GM23338 (cell line): ENCODE data around the gene ASZ1. TPM values are rescaled to one million over a fixed set of nuclear protein-coding genes. Genes with fewer than 3 reads are reported as not detected.

Experiments used
- ATAC-seq: fragments of 200-7000 bp; cut with Tn5 transposase; 3 replicates; pipeline ENCODE4 v1.9.1; 2020
- DNase-seq: peaks from one replicate; pipeline ENCODE4 v3.0.0-alpha.2; 2015; ENCODE audit warnings: low spot score
- H2AFZ ChIP-seq: fragments of 200-600 bp; sonication (generic); 2 replicates; pipeline ENCODE4 v1.8.0; 2016; ENCODE audit warnings: antibody characterized with exemption, mild to moderate bottlenecking, moderate library complexity
- H3F3A ChIP-seq: fragments of 200-600 bp; sonication (generic); replicated peaks from 2 replicates; pipeline ENCODE4 v1.8.0; 2017; ENCODE audit warnings: antibody characterized with exemption, mixed run types, low read depth
- H3K27ac ChIP-seq: fragments of 200-600 bp; sonication (generic); 2 replicates; pipeline ENCODE4 v1.6.1; 2016; ENCODE audit warnings: low read depth
- H3K27me3 ChIP-seq: fragments of 200-600 bp; sonication (generic); 2 replicates; pipeline ENCODE4 v1.8.0; 2016; ENCODE audit warnings: mild to moderate bottlenecking, mixed run types, moderate library complexity; ENCODE audit not compliant: insufficient read depth
- H3K36me3 ChIP-seq: fragments of 200-600 bp; sonication (generic); 2 replicates; pipeline ENCODE4 v1.8.0; 2016; ENCODE audit warnings: mild to moderate bottlenecking; ENCODE audit not compliant: insufficient read depth
- H3K4me1 ChIP-seq: fragments of 200-600 bp; sonication (generic); 2 replicates; pipeline ENCODE4 v1.8.0; 2016; ENCODE audit warnings: mild to moderate bottlenecking, moderate library complexity; ENCODE audit not compliant: insufficient read depth
- H3K4me2 ChIP-seq: fragments of 200-600 bp; sonication (generic); 2 replicates; pipeline ENCODE4 v1.7.1; 2017; ENCODE audit warnings: mixed run types
- H3K4me3 ChIP-seq: fragments of 200-600 bp; sonication (generic); 2 replicates; pipeline ENCODE4 v1.6.1; 2016; ENCODE audit warnings: mixed run types
- H3K79me2 ChIP-seq: fragments of 200-600 bp; sonication (generic); replicated peaks from 2 replicates; pipeline ENCODE4 v1.8.0; 2017; ENCODE audit warnings: mild to moderate bottlenecking; ENCODE audit not compliant: insufficient read depth
- H3K9me2 ChIP-seq: fragments of 200-600 bp; sonication (generic); 2 replicates; pipeline ENCODE4 v1.8.0; 2017; ENCODE audit not compliant: insufficient read depth
- H4K20me1 ChIP-seq: fragments of 200-600 bp; sonication (generic); replicated peaks from 2 replicates; pipeline ENCODE4 v1.8.0; 2017; ENCODE audit warnings: mild to moderate bottlenecking; ENCODE audit not compliant: insufficient read depth
- H3K27ac Mint-ChIP-seq: 2 replicates; pipeline ENCODE4 v1.8.0; 2020; ENCODE audit warnings: inconsistent platforms, mild to moderate bottlenecking, moderate library complexity, mixed read lengths
- H3K27me3 Mint-ChIP-seq: 3 replicates; pipeline ENCODE4 v1.8.0; 2022; ENCODE audit warnings: low read depth, mild to moderate bottlenecking, moderate library complexity, mixed read lengths, inconsistent platforms; ENCODE audit not compliant: insufficient read depth, poor library complexity
- H3K36me3 Mint-ChIP-seq: 3 replicates; pipeline ENCODE4 v1.8.0; 2021; ENCODE audit warnings: low read depth, mild to moderate bottlenecking, inconsistent platforms, moderate library complexity, mixed read lengths
- H3K4me1 Mint-ChIP-seq: 3 replicates; pipeline ENCODE4 v1.8.0; 2020; ENCODE audit warnings: mild to moderate bottlenecking, inconsistent platforms, mixed read lengths
- H3K4me3 Mint-ChIP-seq: 3 replicates; pipeline ENCODE4 v1.8.0; 2021; ENCODE audit warnings: moderate library complexity, mild to moderate bottlenecking, inconsistent platforms, mixed read lengths
- H3K9me3 Mint-ChIP-seq: 3 replicates; pipeline ENCODE4 v1.8.0; 2020; ENCODE audit warnings: moderate library complexity, mild to moderate bottlenecking, inconsistent platforms, mixed read lengths
- CREB1 ChIP-seq: fragments of 250-450 bp; sonication (Bioruptor Pico); IDR thresholded peaks from 2 replicates; pipeline ENCODE4 v1.5.0; 2020; ENCODE audit warnings: low read depth, mild to moderate bottlenecking, moderate library complexity
- EZH2 ChIP-seq: fragments of 200-600 bp; sonication (generic); IDR thresholded peaks from one replicate; pipeline ENCODE4 v1.8.0; 2017; ENCODE audit warnings: antibody characterized with exemption, mild to moderate bottlenecking, low read depth; ENCODE audit not compliant: unreplicated experiment
- EZH2phosphoT487 ChIP-seq: fragments of 200-600 bp; sonication (generic); IDR thresholded peaks from one replicate; pipeline ENCODE4 v1.8.1; 2018; ENCODE audit warnings: antibody characterized with exemption; ENCODE audit not compliant: unreplicated experiment
- NANOG ChIP-seq: IDR thresholded peaks from 2 replicates; pipeline ENCODE4 v1.6.1; 2016; ENCODE audit warnings: antibody characterized with exemption, borderline replicate concordance
- POLR2AphosphoS5 ChIP-seq: IDR thresholded peaks from 2 replicates; pipeline ENCODE4 v1.6.1; 2016; ENCODE audit warnings: antibody characterized with exemption, low read depth
- STAT1 ChIP-seq: IDR thresholded peaks from one replicate; pipeline ENCODE4 v1.6.1; 2016; ENCODE audit warnings: antibody characterized with exemption; ENCODE audit not compliant: unreplicated experiment
- ZNF114 ChIP-seq: fragments of 250-450 bp; sonication (Bioruptor Pico); IDR thresholded peaks from 2 replicates; pipeline ENCODE4 v1.5.0; 2020; ENCODE audit warnings: mild to moderate bottlenecking, moderate library complexity
- ZNF331 ChIP-seq: fragments of 250-450 bp; sonication (Bioruptor Pico); IDR thresholded peaks from 2 replicates; pipeline ENCODE4 v1.5.0; 2020; ENCODE audit warnings: low read depth, mild to moderate bottlenecking, moderate library complexity
- polyA plus RNA-seq: library from polyadenylated mRNA; unstranded; fragments of >200 nt; fragmentation: Nextera tagmentation; extraction: Ambion mirVana; gene quantifications from 2 replicates; pipeline ENCODE4 v1.2.1, GENCODE V29; 2016
- total RNA-seq: library from RNA; depleted of rRNA; stranded (reverse); fragments of >200 nt; shearing (Covaris generic); gene quantifications from 2 replicates; pipeline ENCODE4 v1.2.3, GENCODE V29; 2014
- TF ChIP-seq, protein P1 (sequence below), 2 experiments: fragments of 200-600 bp in 1 of 2; sonication (generic) in 1 of 2; conservative IDR thresholded peaks; 2 replicates each; pipeline versions ENCODE4 v1.5.1 to v1.6.1; 2016 to 2017; ENCODE audit warnings: antibody characterized with exemption in 2 of 2, low read depth in 2 of 2, mild to moderate bottlenecking in 2 of 2, moderate library complexity in 1 of 2
- TF ChIP-seq, protein P2 (sequence below): IDR thresholded peaks from 2 replicates; pipeline ENCODE4 v1.6.1; 2016; ENCODE audit warnings: antibody characterized with exemption
- TF ChIP-seq, protein P3 (sequence below): IDR thresholded peaks from one replicate; pipeline ENCODE4 v1.6.1; 2018; ENCODE audit warnings: antibody characterized with exemption; ENCODE audit not compliant: unreplicated experiment

Gene ASZ1
- total and polyA plus RNA-seq, 2 experiments from 2014 or later: not detected

DNA sequence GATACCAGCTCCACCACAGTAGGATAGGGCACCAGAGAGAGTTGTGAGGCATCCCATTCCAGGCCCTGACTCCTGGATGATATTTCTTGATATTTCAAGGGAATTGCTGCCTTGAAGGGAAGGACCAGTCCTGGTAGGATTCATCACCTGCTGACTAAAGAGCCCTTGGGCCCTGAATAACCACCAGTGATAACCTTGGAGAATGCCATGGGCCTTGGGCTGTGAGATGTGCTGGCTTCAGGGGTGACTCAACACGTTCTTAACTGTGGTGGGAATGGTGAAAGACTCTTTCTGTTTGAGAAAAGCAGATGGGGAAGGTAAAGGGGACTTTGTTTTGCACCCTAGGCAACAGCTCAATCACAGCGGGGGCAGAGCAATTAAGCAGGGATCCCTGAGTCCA, 21.4 kb upstream of the ASZ1 start (continued):
- no peak for TF ChIP-seq POLR2AphosphoS5
- TF ChIP-seq, protein P1, sequence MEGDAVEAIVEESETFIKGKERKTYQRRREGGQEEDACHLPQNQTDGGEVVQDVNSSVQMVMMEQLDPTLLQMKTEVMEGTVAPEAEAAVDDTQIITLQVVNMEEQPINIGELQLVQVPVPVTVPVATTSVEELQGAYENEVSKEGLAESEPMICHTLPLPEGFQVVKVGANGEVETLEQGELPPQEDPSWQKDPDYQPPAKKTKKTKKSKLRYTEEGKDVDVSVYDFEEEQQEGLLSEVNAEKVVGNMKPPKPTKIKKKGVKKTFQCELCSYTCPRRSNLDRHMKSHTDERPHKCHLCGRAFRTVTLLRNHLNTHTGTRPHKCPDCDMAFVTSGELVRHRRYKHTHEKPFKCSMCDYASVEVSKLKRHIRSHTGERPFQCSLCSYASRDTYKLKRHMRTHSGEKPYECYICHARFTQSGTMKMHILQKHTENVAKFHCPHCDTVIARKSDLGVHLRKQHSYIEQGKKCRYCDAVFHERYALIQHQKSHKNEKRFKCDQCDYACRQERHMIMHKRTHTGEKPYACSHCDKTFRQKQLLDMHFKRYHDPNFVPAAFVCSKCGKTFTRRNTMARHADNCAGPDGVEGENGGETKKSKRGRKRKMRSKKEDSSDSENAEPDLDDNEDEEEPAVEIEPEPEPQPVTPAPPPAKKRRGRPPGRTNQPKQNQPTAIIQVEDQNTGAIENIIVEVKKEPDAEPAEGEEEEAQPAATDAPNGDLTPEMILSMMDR (conservative IDR thresholded peaks at IDR 0.05; ENCODE audit: low read depth in 2 of 2): no peak
- TF ChIP-seq STAT1: no peak
- no peak for TF ChIP-seq NANOG
- no peak for TF ChIP-seq CREB1 (CRISPR knock-in tag)
- TF ChIP-seq, protein P2, sequence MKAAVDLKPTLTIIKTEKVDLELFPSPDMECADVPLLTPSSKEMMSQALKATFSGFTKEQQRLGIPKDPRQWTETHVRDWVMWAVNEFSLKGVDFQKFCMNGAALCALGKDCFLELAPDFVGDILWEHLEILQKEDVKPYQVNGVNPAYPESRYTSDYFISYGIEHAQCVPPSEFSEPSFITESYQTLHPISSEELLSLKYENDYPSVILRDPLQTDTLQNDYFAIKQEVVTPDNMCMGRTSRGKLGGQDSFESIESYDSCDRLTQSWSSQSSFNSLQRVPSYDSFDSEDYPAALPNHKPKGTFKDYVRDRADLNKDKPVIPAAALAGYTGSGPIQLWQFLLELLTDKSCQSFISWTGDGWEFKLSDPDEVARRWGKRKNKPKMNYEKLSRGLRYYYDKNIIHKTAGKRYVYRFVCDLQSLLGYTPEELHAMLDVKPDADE: no peak
- TF ChIP-seq EZH2: no peak
- TF ChIP-seq EZH2phosphoT487: no peak
- no peak for TF ChIP-seq ZNF331 (CRISPR knock-in tag)
- no peak for TF ChIP-seq ZNF114 (CRISPR knock-in tag)
- TF ChIP-seq, protein P3, sequence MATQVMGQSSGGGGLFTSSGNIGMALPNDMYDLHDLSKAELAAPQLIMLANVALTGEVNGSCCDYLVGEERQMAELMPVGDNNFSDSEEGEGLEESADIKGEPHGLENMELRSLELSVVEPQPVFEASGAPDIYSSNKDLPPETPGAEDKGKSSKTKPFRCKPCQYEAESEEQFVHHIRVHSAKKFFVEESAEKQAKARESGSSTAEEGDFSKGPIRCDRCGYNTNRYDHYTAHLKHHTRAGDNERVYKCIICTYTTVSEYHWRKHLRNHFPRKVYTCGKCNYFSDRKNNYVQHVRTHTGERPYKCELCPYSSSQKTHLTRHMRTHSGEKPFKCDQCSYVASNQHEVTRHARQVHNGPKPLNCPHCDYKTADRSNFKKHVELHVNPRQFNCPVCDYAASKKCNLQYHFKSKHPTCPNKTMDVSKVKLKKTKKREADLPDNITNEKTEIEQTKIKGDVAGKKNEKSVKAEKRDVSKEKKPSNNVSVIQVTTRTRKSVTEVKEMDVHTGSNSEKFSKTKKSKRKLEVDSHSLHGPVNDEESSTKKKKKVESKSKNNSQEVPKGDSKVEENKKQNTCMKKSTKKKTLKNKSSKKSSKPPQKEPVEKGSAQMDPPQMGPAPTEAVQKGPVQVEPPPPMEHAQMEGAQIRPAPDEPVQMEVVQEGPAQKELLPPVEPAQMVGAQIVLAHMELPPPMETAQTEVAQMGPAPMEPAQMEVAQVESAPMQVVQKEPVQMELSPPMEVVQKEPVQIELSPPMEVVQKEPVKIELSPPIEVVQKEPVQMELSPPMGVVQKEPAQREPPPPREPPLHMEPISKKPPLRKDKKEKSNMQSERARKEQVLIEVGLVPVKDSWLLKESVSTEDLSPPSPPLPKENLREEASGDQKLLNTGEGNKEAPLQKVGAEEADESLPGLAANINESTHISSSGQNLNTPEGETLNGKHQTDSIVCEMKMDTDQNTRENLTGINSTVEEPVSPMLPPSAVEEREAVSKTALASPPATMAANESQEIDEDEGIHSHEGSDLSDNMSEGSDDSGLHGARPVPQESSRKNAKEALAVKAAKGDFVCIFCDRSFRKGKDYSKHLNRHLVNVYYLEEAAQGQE: no peak

DNA sequence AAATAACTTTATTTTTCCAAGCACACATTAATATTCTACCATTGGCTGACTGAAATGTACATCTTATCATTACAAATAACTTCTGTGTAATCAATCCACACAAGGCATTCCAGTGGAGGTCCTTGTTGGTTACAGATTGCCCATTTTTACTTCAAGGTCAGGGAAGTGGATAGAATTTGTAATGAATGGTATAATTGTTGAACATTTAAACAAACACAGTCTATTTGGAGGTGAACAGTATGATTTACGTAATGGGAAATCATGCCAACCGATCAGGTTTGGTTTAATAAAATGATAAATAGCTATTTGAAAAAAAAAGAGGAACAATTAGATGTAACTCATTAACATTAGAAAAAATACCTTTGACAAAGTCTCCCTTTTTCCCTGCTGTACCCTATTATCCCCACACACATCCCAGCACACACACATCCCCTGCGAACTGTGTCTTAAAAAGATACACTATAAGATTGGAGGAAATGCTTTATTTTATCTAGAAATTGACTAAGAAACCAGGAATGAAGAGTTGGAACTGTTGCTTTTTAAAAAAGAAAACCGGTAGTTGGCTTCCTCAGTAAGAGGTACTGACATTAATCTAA, 19.0 kb upstream of the ASZ1 start:
- Histone ChIP-seq H3K27me3 (no peaks in the 10 kb centered on the region), H3K4me3 (no peak overlapping the region), H3K36me3 (no peaks in the 10 kb centered on the region), H4K20me1 (no peaks in the 10 kb centered on the region), H2AFZ (no peak overlapping the region), H3K9me2 (no peaks in the 10 kb centered on the region), H3K27ac (no peak overlapping the region), H3K4me2 (no peak overlapping the region), H3F3A (no peaks in the 10 kb centered on the region), H3K4me1 (no peaks in the 10 kb centered on the region), H3K79me2 (no peaks in the 10 kb centered on the region)
- Mint-ChIP-seq H3K4me1 (no peaks in the 10 kb centered on the region), H3K4me3 (no peak overlapping the region), H3K36me3 (no peaks in the 10 kb centered on the region), H3K27me3 (no peaks in the 10 kb centered on the region), H3K27ac (no peak overlapping the region), H3K9me3 (no peaks in the 10 kb centered on the region)
- TF ChIP-seq, protein P1 (conservative IDR thresholded peaks at IDR 0.05; ENCODE audit: low read depth in 2 of 2): no peak
- TF ChIP-seq EZH2 (no peak), POLR2AphosphoS5 (no peak)
- TF ChIP-seq, protein P3: no peak
- ATAC-seq: no peak
- DNase-seq: no peak
